Astrocyte of the spinal cord (primary cell): ENCODE data around the gene MORF4L2.

Experiments used
- DNase-seq: peaks from one replicate; pipeline ENCODE4 v3.0.0; 2011; ENCODE audit warnings: low read depth, low spot score
- H3K4me3 ChIP-seq: 2 replicates; pipeline ENCODE4 v1.5.1; 2011; ENCODE audit warnings: low read depth, mild to moderate bottlenecking, low read length, moderate library complexity
- CTCF ChIP-seq: IDR thresholded peaks from 2 replicates; pipeline ENCODE4 v1.5.1; 2012; ENCODE audit warnings: low read depth, mild to moderate bottlenecking, low read length, inconsistent platforms
- in situ Hi-C: cut with HindIII; loops from 2 replicates; pipeline ENCODE4 v1.10.0; 2017; ENCODE audit warnings: low sequenced_read_pairs

MORF4L2 gene

GRCh38 chrX:103685396-103685795, 1.1 kb downstream of the MORF4L2 start:
- in situ Hi-C loops: no loop called here

GRCh38 chrX:103681443-103681842, 5.1 kb downstream of the MORF4L2 start:
- no peak overlapping the region for H3K4me3 ChIP-seq
- DNase-seq: no peak
- in situ Hi-C loops: no loop called here
- no peak for TF ChIP-seq CTCF

More at GRCh38 chrX:103685396-103685795, 1.1 kb downstream of the MORF4L2 start:
- peak; percentile 13 for DNase-seq
- peak overlapping the region; percentile 81 for H3K4me3 ChIP-seq
- TF ChIP-seq CTCF: no peak

- TF ChIP-seq CTCF: no peak
- no peak overlapping the region for H3K4me3 ChIP-seq
- no peak for DNase-seq
- in situ Hi-C loops: no loop called here
These were observed 8.1 kb downstream of the MORF4L2 start for GRCh38 chrX:103678199-103678993.

- DNase-seq: no peak
- in situ Hi-C loops: no loop called here
- H3K4me3 ChIP-seq: no peak overlapping the region
- TF ChIP-seq CTCF: no peak
These were observed 11.7 kb downstream of the MORF4L2 start for GRCh38 chrX:103674531-103675454.

GRCh38 chrX:103669745-103670144, 16.8 kb downstream of the MORF4L2 start:
- no peak for TF ChIP-seq CTCF
- no peak overlapping the region for H3K4me3 ChIP-seq
- no peak for DNase-seq
- in situ Hi-C loops: no loop called here

- no peak for DNase-seq
- H3K4me3 ChIP-seq: no peak overlapping the region
- TF ChIP-seq CTCF: no peak
- in situ Hi-C loops: no loop called here
These were observed 20.0 kb downstream of the MORF4L2 start for GRCh38 chrX:103666202-103667107.
